Neural cell (in vitro differentiated cells): ENCODE results near the gene CELSR1.

Source experiments
- EP300 ChIP-seq: fragments of 450-650 bp; conservative IDR thresholded peaks from 2 replicates; pipeline ENCODE4 v1.6.1; 2014; ENCODE audit warnings: antibody characterized with exemption, mild to moderate bottlenecking, moderate library complexity; ENCODE audit not compliant: poor library complexity, severe bottlenecking
- POLR2AphosphoS5 ChIP-seq: IDR thresholded peaks from 2 replicates; pipeline ENCODE4 v1.6.1; 2012
- SMC3 ChIP-seq: fragments of 450-650 bp; conservative IDR thresholded peaks from 2 replicates; pipeline ENCODE4 v1.6.1; 2014; ENCODE audit warnings: antibody characterized with exemption, mild to moderate bottlenecking, moderate library complexity; ENCODE audit not compliant: poor library complexity
- TAF1 ChIP-seq: IDR thresholded peaks from 2 replicates; pipeline ENCODE4 v1.6.1; 2012; ENCODE audit warnings: low read depth
- TF ChIP-seq, protein P1 (sequence below): fragments of 450-650 bp; IDR thresholded peaks from 2 replicates; pipeline ENCODE4 v1.5.1; 2014; ENCODE audit warnings: antibody characterized with exemption, mild to moderate bottlenecking, moderate library complexity; ENCODE audit not compliant: poor library complexity, severe bottlenecking

DNA sequence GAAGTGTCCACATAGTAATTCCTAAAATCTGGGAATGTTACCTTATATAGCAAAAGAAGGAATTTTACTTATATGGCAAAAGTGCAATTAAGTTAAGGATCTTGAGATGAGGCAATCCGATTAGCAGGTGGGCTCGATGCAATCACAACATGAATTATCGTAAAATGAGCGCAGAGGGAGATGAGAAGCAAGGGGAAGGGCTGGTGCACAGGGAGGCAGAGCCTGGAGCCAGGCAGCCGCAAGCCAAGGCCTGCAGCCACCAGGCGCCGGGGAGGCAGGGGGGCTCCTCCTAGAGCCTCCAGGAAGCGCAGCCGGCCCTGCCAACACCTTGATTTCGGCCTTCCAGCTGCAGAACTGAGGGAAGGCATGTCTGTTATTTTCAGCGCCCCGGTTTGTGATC is 85.7 kb downstream of the CELSR1 start:
- TF ChIP-seq POLR2AphosphoS5 (no peak), EP300 (no peak), TAF1 (no peak), SMC3 (no peak)
- TF ChIP-seq, protein P1, sequence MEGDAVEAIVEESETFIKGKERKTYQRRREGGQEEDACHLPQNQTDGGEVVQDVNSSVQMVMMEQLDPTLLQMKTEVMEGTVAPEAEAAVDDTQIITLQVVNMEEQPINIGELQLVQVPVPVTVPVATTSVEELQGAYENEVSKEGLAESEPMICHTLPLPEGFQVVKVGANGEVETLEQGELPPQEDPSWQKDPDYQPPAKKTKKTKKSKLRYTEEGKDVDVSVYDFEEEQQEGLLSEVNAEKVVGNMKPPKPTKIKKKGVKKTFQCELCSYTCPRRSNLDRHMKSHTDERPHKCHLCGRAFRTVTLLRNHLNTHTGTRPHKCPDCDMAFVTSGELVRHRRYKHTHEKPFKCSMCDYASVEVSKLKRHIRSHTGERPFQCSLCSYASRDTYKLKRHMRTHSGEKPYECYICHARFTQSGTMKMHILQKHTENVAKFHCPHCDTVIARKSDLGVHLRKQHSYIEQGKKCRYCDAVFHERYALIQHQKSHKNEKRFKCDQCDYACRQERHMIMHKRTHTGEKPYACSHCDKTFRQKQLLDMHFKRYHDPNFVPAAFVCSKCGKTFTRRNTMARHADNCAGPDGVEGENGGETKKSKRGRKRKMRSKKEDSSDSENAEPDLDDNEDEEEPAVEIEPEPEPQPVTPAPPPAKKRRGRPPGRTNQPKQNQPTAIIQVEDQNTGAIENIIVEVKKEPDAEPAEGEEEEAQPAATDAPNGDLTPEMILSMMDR: no peak
